DOHH2 (cell line): Measurements from ENCODE around the gene EHMT1.
A peak's percentile ranks its signal among the peaks of the same experiment; 100 is the strongest.

Experiments
- H3F3A ChIP-seq: fragments of 200-600 bp; sonication (generic), shearing (Covaris generic); 2 replicates; pipeline ENCODE4 v1.6.0; 2016; ENCODE audit warnings: antibody characterized with exemption, mild to moderate bottlenecking; ENCODE audit not compliant: control insufficient read depth, insufficient read depth
- H3K27ac ChIP-seq: fragments of 200-600 bp; sonication (generic); 2 replicates; pipeline ENCODE4 v1.5.1; 2014; ENCODE audit warnings: low read depth, mild to moderate bottlenecking, low read length, moderate library complexity
- H3K27me3 ChIP-seq: fragments of 200-600 bp; sonication (generic); 2 replicates; pipeline ENCODE4 v1.6.1; 2014; ENCODE audit warnings: mild to moderate bottlenecking, low read length, mixed read lengths; ENCODE audit not compliant: control insufficient read depth
- H3K36me3 ChIP-seq: fragments of 200-600 bp; sonication (generic); 2 replicates; pipeline ENCODE4 v1.6.1; 2014; ENCODE audit warnings: mild to moderate bottlenecking, low read length, moderate library complexity, mixed read lengths; ENCODE audit not compliant: control insufficient read depth
- H3K4me1 ChIP-seq: fragments of 200-600 bp; sonication (generic); 2 replicates; pipeline ENCODE4 v1.6.1; 2014; ENCODE audit warnings: mild to moderate bottlenecking, low read length, mixed read lengths; ENCODE audit not compliant: control insufficient read depth
- H3K4me2 ChIP-seq: fragments of 200-600 bp; sonication (generic); 2 replicates; pipeline ENCODE4 v1.6.0; 2014; ENCODE audit warnings: mild to moderate bottlenecking, low read length, moderate library complexity
- H3K4me3 ChIP-seq: fragments of 200-600 bp; sonication (generic); 2 replicates; pipeline ENCODE4 v1.5.1; 2014; ENCODE audit warnings: mild to moderate bottlenecking, low read length, mixed read lengths
- H3K79me2 ChIP-seq: fragments of 200-600 bp; sonication (generic); 2 replicates; pipeline ENCODE4 v1.6.1; 2014; ENCODE audit warnings: mild to moderate bottlenecking, low read length, mixed read lengths; ENCODE audit not compliant: control insufficient read depth
- H3K9me2 ChIP-seq: fragments of 200-600 bp; sonication (generic); replicated peaks from 2 replicates; pipeline ENCODE4 v1.6.1; 2014; ENCODE audit warnings: mild to moderate bottlenecking, low read length, mixed read lengths; ENCODE audit not compliant: control insufficient read depth
- H3K9me3 ChIP-seq: fragments of 200-600 bp; sonication (generic); 2 replicates; pipeline ENCODE4 v1.6.1; 2014; ENCODE audit warnings: antibody characterized with exemption, low read length, mixed read lengths; ENCODE audit not compliant: control insufficient read depth, insufficient read depth
- H4K20me1 ChIP-seq: fragments of 200-600 bp; sonication (generic); 2 replicates; pipeline ENCODE4 v1.6.0; 2014; ENCODE audit warnings: low read depth, mild to moderate bottlenecking, antibody characterized with exemption, low read length, moderate library complexity; ENCODE audit not compliant: control insufficient read depth, insufficient read depth
- EZH2phosphoT487 ChIP-seq: fragments of 200-600 bp; sonication (generic); IDR thresholded peaks from 2 replicates; pipeline ENCODE4 v1.6.1; 2017; ENCODE audit warnings: borderline replicate concordance, mild to moderate bottlenecking, antibody characterized with exemption, low read length, moderate library complexity, mixed read lengths
- TF ChIP-seq, protein P1 (sequence below): fragments of 200-600 bp; sonication (generic); IDR thresholded peaks from one replicate; pipeline ENCODE4 v1.5.1; 2014; ENCODE audit warnings: antibody characterized with exemption, mild to moderate bottlenecking, low read depth, low read length; ENCODE audit not compliant: poor library complexity, severe bottlenecking

EHMT1 gene

DNA sequence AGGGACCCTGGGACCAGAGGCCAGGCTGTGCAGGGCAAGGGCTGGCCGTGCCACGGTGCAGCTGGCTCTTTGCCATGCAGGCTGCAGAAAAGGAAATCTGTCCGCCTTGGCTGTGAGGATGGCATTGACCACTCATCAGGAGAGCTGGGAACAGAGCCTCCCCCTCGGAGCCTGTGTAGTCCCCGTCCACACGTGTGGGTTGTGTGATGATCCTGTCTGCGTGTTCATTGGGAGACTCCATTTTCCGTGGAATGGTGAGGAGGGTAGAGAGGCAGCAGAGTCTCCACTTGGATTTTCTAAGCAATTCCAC is 47.7 kb downstream of the EHMT1 start:
- no peaks in the 10 kb centered on the region for H3K9me3 ChIP-seq
- peaks cover 30% of the 10 kb centered on the region for H3F3A ChIP-seq
- H3K79me2 ChIP-seq = peaks cover 98% of the 10 kb centered on the region
- H3K9me2 ChIP-seq = no peaks in the 10 kb centered on the region
- H3K36me3 ChIP-seq = peaks cover 64% of the 10 kb centered on the region
- TF ChIP-seq, protein P1, sequence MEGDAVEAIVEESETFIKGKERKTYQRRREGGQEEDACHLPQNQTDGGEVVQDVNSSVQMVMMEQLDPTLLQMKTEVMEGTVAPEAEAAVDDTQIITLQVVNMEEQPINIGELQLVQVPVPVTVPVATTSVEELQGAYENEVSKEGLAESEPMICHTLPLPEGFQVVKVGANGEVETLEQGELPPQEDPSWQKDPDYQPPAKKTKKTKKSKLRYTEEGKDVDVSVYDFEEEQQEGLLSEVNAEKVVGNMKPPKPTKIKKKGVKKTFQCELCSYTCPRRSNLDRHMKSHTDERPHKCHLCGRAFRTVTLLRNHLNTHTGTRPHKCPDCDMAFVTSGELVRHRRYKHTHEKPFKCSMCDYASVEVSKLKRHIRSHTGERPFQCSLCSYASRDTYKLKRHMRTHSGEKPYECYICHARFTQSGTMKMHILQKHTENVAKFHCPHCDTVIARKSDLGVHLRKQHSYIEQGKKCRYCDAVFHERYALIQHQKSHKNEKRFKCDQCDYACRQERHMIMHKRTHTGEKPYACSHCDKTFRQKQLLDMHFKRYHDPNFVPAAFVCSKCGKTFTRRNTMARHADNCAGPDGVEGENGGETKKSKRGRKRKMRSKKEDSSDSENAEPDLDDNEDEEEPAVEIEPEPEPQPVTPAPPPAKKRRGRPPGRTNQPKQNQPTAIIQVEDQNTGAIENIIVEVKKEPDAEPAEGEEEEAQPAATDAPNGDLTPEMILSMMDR = no peak
- no peak for TF ChIP-seq EZH2phosphoT487
- H3K27ac ChIP-seq = peak overlapping the region; percentile 90
- H3K4me3 ChIP-seq = peak overlapping the region; percentile 58
- peaks cover 98% of the 10 kb centered on the region for H3K4me1 ChIP-seq
- peak overlapping the region; percentile 73 for H3K4me2 ChIP-seq
- no peaks in the 10 kb centered on the region for H4K20me1 ChIP-seq
- H3K27me3 ChIP-seq = no peaks in the 10 kb centered on the region

DNA sequence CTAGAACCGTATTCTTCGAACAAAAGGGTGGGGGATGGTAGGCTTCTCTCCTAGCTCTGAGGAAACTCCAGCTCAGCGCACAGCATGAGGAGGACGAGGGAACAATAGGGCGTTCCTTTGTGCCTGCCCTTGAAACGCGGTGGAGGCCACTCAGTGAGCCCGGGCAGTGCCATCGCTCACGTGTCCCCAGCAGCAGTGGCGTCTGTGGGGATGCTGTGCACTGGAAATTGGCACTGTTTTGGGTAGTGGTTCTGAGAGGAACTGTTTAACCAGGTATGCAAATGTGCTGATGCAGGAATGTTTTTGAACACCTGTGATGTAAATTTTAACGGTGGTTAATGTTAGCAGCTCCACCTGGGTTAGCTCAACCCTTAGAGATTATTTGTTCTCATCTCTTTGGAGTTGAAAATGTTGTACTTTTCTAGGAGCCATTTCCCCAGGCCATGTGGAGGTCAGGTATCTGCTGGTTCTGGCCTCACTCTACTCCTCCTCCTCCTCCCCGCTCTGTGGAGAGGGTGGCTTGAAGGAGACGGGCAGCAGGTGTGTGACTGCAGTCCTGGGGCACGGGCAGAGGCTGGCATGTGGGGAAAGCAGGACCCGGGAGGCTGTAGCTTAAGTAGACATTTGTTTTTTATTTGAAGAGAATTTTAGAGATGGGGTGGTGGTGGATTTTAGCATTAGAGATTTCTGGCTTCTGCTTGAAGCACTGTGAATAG is 48.3 kb downstream of the EHMT1 start:
- peaks cover 70% of the 10 kb centered on the region for H3K36me3 ChIP-seq
- peak overlapping the region; percentile 73 for H3K4me2 ChIP-seq
- no peaks in the 10 kb centered on the region for H3K27me3 ChIP-seq
- H3K9me2 ChIP-seq = no peaks in the 10 kb centered on the region
- H3F3A ChIP-seq = peaks cover 33% of the 10 kb centered on the region
- peak overlapping the region; percentile 90 for H3K27ac ChIP-seq
- peak overlapping the region; percentile 58 for H3K4me3 ChIP-seq
- no peak for TF ChIP-seq EZH2phosphoT487
- TF ChIP-seq, protein P1 = no peak
- H3K79me2 ChIP-seq = peaks cover 98% of the 10 kb centered on the region
- H3K9me3 ChIP-seq = no peaks in the 10 kb centered on the region
- H4K20me1 ChIP-seq = no peaks in the 10 kb centered on the region
- H3K4me1 ChIP-seq = peaks cover 98% of the 10 kb centered on the region

DNA sequence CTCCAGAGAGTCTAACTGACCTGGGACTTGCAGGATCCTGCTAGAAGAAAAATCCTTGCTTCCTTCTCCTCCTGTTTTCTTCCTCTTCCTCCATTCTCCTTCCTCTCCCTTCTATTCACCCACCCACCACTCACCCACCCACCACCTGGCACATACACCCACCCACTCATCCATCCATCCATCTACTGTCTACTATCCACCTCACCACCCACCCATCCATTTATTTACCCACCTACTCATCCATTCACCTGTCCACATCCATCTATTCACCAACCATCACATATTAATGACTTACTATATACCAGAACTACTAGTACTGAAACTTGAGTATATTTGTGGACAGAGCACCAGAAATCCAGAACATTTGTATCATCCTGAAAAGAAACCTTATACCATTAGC is 49.4 kb downstream of the EHMT1 start:
- H3K27ac ChIP-seq = peak overlapping the region; percentile 90

DNA sequence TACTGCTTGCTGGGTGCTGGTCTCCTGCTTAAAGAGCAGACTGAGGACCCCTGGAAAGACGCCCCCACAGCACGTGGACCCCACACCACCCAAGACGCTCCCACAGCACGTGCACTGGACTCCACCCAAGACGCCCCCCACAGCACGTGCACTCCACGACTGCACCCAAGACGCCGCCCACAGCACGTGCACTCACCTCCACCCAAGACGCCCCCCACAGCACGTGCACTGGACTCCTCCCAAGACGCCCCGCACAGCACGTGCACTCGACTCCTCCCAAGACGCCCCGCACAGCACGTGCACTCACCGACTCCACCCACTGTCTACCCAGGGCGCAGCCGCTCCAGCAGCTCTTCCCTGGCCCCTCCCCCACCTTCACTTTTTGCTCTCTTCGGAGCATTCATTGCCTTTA is 50.5 kb downstream of the EHMT1 start:
- peaks cover 34% of the 10 kb centered on the region for H3F3A ChIP-seq
- H3K4me1 ChIP-seq = peaks cover 100% of the 10 kb centered on the region
- H4K20me1 ChIP-seq = no peaks in the 10 kb centered on the region
- peaks cover 78% of the 10 kb centered on the region for H3K36me3 ChIP-seq
- H3K27me3 ChIP-seq = no peaks in the 10 kb centered on the region
- H3K9me2 ChIP-seq = no peaks in the 10 kb centered on the region
- H3K4me2 ChIP-seq = peak overlapping the region; percentile 76; the same call in 1 of the 2 replicates
- H3K4me3 ChIP-seq = no peak overlapping the region
- peaks cover 98% of the 10 kb centered on the region for H3K79me2 ChIP-seq
- TF ChIP-seq, protein P1 = no peak
- no peak for TF ChIP-seq EZH2phosphoT487
- peak overlapping the region; percentile 93 for H3K27ac ChIP-seq
- no peaks in the 10 kb centered on the region for H3K9me3 ChIP-seq

More for the DNA sequence above, 49.4 kb downstream of the EHMT1 start:
- Histone ChIP-seq H3F3A (peaks cover 39% of the 10 kb centered on the region), H3K4me1 (peaks cover 100% of the 10 kb centered on the region), H3K9me3 (no peaks in the 10 kb centered on the region), H3K27me3 (no peaks in the 10 kb centered on the region), H3K9me2 (no peaks in the 10 kb centered on the region), H3K79me2 (peaks cover 98% of the 10 kb centered on the region), H3K4me3 (peak overlapping the region; percentile 58), H4K20me1 (no peaks in the 10 kb centered on the region), H3K36me3 (peaks cover 73% of the 10 kb centered on the region), H3K4me2 (peak overlapping the region; percentile 73)
- TF ChIP-seq EZH2phosphoT487 = no peak
